HG02588 (cell line): ENCODE data around the gene APOB.

Experiments
- ATAC-seq: cut with Tn5 transposase; IDR thresholded peaks from one replicate; pipeline ENCODE4 v1.9.1; 2021; ENCODE audit warnings: mild to moderate bottlenecking, moderate library complexity; ENCODE audit not compliant: unreplicated experiment

The APOB gene, protein sequence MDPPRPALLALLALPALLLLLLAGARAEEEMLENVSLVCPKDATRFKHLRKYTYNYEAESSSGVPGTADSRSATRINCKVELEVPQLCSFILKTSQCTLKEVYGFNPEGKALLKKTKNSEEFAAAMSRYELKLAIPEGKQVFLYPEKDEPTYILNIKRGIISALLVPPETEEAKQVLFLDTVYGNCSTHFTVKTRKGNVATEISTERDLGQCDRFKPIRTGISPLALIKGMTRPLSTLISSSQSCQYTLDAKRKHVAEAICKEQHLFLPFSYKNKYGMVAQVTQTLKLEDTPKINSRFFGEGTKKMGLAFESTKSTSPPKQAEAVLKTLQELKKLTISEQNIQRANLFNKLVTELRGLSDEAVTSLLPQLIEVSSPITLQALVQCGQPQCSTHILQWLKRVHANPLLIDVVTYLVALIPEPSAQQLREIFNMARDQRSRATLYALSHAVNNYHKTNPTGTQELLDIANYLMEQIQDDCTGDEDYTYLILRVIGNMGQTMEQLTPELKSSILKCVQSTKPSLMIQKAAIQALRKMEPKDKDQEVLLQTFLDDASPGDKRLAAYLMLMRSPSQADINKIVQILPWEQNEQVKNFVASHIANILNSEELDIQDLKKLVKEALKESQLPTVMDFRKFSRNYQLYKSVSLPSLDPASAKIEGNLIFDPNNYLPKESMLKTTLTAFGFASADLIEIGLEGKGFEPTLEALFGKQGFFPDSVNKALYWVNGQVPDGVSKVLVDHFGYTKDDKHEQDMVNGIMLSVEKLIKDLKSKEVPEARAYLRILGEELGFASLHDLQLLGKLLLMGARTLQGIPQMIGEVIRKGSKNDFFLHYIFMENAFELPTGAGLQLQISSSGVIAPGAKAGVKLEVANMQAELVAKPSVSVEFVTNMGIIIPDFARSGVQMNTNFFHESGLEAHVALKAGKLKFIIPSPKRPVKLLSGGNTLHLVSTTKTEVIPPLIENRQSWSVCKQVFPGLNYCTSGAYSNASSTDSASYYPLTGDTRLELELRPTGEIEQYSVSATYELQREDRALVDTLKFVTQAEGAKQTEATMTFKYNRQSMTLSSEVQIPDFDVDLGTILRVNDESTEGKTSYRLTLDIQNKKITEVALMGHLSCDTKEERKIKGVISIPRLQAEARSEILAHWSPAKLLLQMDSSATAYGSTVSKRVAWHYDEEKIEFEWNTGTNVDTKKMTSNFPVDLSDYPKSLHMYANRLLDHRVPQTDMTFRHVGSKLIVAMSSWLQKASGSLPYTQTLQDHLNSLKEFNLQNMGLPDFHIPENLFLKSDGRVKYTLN (N-terminal part only)

DNA sequence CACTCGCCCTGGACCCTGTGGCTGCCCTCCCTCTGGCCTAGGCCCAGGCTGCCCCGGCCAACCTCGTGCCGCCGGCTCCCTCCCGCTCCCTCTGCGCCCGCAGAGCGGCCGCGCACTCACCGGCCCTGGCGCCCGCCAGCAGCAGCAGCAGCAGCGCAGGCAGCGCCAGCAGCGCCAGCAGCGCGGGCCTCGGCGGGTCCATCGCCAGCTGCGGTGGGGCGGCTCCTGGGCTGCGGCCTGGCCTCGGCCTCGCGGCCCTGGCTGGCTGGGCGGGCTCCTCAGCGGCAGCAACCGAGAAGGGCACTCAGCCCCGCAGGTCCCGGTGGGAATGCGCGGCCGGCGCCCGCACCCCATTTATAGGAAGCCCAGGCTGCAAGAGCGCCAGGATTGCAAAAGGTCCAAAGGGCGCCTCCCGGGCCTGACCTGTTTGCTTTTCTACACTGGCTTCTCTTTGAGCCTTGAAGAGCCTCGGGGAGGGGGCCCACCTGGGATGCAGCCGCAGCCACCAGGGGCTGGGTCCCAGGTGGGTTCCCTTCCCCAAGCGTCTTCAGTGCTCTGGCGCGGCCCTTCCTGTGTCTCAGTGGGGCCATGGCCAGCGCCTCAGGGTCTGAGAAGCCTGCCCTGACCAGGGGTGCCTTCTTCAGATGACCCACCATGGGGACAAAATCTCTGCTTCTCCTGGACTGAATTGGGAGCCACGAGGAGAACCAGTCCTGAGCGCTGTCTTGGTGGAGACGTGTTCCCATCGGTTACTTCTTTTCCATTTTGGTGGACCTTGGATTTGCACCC lies at the start of gene APOB:
Gene APOB, minus strand, starts transcription at position 330 of the 789 bp plus-strand sequence. Its CDS starts 128 bp downstream, at position 202.
- no peak for ATAC-seq

DNA sequence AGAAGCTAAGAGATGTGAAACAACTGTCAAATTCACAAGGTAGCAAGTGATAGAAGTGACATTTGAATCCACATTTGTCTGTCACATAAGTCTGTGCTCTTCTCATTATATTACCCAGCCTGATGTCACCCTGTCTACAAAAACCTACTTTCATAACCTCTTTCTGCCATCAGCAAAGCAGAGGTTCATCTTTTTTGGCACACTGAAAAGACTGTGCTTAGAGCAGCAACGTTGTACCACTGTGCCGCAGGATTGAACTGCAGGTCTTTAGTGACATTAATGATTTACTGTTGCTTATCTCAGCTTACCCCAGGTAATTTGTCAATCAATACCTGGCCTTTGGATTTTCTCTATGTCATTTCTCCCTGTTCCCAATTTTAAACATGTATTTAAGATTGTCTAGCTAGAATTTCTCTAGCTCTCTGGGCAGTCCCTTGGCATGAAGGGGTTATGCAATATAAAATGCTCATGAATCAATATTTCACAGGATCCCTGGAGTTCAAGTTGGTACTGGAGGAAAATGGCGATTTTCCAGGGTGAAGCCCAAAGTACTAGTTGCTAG lies 48.5 kb upstream of the APOB start:
- ATAC-seq, result no peak

DNA sequence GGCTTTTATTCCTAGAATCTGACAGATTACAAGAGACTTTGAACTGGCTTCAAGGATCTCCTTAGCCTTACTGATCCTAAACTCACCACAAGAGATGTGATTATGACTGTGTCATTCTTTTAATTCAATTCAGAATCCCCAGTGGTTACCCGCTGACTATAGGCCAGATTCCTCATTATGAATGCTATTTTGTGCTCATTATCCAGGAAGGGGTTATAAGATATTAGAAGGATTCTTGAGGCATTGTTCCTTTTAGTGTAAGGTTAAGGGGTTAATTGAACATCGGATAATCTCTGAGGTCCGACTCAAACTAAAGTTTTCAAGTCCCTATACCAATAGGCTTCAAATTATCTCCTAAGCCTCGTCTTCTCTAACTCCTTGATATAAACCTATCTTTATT lies 40.5 kb upstream of the APOB start:
- no peak for ATAC-seq

DNA sequence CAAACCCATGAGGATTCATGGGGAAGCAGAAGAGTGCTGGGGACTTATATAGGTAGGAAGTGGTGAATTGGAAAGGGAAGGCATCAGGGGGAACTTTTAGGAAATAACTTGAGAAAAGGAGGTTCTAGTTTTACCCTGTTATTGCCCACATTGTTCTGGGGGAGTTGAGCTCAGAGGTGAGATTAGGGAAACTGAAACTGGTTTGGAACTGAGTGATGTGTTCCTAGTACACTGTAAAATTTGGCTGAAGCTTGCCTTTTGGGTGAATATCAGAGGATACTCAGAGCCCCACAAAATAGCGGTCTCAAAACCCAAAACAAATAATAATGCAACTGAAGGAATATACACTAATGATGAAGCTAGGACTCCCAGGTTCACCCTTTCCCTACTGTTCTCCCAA lies 39.6 kb upstream of the APOB start:
- ATAC-seq, result no peak

DNA sequence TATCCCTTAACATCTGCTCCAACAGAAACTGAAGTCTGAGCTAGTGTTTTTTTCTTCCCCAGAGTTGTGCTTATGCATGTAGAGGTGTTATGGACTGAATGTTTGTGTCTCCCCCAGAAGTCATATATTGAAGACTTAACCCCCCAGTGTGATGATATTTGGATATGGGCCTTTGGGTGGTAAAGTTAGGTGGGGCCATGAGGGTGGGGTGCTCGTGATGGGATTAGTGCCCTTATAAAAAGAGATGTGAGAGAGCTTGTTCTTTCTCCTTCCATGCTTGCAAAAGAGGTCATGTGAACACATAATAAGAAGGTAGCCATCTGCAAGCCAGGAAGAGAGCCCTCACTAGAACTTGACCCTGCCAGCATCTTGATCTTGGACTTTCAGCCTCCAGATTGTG lies 34.4 kb upstream of the APOB start:
- no peak for ATAC-seq

DNA sequence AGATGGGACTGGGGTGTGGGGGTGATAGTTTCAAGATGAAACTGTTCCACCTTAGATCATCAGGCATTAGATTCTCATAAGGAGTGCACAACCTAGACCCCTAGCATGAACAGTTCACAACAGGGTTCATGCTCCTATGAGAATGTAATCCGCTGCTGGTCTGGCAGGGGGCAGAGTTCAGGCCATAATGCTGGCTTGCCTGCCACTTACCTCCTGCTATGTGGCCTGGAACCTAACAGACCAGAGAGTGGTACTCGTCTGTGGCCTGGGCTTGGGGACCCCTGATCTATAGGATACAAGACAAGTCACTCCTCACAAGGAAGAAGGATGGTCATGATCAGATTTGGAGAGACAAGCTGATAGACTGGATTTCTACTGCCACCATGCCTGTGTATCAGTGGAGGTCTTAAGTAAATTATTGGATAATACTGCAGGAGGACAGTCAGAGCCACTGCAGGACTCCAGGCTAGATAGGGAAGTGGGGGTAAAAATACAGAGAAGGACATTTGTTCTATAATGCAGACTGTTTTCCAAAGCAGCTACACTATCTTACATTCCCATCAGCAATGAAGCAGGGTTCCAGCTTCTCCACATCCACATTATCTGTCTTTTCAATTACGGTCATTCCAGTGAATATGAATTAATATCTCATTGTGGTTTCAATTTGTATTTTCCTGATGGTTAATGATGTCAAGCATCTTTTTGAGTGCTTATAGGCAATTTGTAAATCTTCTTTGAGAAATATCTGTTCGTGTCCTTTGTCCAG lies 28.8 kb upstream of the APOB start:
- no peak for ATAC-seq

DNA sequence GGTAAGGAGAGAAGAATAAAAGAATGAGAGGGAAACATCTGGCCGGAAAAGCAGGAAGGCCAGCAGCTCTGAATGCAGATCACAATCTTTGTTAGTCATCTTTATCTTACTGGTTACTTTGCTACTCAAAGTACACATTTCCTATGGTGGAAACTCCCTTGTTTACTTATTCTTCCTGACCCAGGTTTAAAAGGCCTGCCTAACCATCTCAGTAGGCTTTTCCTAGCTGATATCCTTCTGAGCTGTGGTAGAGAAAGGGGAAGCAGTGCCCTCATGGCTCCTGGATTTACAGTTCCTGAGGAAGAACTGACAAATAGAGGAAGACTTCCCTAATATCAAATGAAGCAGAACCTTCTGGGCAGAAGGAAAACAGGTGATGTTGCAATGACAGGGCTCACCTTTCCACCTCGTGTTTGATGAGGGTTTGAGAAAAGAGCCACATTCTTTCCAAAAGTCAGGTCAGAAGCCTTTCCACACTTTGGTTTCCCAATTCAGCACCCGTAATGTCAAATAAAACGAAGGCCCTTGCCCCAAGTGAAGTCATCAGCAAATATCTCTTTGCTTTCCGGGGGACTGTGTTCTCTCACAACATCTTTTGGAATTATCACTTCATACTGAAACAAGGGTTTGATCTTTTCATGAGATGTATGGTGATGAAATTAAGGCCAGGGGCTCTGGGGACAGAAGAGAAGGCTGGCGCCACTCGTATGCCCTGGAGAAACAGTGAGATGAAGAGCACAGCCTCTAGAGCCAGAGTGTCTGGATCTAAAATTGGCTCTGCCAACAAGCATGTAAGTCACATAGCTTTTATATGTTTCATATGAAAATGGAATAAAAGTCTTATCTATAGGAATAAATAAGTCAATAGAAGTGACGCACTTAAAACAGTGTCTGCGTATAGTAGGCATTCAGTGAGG lies 26.7 kb upstream of the APOB start:
- ATAC-seq, result no peak

DNA sequence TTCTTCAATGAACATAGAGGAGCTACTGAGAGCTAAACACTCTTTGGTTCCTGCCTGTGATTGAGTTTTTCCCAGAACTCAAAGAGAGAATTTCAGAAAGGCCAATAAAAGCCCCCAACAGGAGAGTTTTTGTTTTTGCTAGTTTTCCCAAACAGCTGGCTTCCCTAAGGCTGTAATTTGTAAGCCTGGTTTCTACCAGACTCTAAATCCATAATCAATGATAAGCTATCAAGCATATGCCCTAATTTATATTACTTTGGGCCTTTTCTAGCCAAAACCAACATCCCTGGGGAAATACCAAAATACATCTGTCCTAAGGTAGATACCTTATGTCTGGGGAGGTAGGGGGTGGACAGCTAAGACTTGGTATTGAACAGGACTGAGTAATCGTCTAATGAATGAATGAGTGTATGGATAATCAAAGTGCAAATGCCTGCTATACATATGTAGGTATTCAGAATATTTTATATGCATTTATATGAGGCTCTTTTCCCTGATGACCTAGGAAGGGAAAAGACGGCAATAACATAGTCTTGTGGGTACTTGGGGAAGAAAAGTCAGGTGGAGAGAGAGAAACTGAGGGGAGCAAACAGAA lies 26.0 kb upstream of the APOB start:
- no peak for ATAC-seq

DNA sequence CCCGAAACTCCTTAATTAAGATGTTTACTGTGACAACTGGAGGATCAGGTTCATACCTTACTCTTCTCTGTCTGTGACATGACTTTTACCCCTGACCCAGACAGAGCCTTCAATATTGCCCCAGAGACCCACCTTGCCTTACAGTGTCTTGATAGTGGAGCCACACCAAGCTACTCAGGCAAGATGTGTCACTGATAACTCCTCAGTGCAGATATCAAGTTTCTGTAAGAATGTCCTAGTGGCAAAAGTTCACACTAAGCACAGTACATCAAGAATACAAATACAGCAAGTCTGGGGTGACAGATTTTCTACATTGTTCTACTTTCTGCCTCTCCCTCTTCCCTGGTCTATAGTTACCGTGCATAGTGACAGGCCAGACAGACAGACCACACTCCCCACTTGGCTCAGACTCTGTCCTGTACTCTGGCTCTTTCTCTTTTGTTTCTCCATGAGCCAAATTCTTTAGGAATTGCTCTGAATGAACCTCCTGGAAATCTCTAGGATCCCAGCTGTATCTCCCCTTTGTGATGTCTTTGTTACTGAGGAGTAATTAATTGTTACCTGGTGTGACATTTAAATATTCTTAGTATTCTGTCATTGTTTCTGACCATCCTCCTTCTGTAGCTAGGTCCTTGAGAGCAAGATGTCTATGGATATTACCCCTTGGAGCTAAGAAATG lies 24.1 kb upstream of the APOB start:
- no peak for ATAC-seq

DNA sequence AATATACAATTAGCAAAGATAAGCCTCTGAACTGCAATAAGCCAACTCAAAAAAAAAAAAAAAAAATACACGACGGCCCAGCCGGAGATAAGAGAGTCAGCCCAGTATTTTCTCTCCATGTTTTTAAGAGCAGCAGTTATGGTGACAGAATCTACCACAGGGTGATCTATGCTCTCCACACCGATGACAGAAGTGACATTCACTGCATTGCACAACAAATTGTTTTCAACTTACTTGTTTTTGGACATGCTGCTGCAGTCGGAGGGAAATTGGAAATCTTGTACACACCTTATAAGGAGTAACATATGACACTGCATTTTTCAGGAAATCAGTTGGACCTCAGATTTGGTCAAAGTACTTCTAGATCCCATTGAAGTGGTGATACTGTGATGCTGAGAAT lies 23.3 kb upstream of the APOB start:
- ATAC-seq, result no peak

DNA sequence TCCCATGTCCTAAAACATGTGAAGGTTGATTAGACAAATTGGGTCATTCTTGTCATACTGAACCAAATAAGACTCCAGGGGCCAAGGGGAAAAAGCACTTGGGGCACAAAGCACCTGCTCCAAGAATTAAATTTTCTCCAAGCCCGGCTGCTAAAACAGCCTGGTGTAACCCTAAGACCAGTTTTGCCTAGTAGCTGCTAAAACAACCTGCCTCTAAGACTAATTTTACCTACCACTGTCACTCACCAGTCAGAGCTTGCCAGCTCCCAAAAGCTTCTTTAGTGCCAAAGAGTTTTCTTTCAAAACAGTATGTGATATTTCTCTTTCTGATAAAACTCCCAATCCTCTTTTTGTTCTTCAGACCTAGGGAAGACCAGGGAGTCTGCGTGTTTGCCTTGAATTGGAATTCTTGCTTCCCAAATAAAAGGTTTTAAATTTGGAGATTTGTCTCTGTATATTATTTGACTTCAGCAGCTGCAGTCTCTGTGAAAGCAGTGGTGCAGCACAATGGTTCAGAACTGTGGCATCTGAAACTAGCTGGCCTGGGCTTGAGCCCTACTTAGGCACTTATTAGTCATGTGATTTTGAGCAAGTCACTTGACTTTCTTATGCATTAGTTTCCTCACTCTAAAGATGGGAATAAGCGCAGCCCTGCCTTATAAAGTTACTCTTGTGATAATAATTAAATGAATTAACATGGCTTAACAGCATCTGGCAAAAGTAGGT lies 16.2 kb upstream of the APOB start:
- ATAC-seq, result no peak

DNA sequence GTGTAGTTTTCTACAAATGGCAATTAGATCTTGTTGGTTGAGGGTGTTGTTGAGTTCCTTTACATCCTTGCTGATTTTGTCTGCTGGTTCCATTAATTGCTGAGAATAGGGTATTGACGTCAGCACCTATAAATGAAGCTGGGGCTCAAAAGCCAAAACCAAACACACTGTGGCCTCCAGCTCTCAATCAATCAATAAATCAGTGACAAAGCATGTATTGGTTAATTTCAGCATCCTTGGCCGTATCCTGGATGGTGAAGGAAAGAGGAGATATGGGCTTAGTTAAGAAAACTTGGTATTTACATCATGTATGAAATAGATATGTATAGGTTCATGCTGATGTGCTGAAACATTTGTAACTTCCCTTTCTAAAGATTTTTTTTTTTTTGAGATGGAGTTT lies 13.2 kb upstream of the APOB start:
- no peak for ATAC-seq

DNA sequence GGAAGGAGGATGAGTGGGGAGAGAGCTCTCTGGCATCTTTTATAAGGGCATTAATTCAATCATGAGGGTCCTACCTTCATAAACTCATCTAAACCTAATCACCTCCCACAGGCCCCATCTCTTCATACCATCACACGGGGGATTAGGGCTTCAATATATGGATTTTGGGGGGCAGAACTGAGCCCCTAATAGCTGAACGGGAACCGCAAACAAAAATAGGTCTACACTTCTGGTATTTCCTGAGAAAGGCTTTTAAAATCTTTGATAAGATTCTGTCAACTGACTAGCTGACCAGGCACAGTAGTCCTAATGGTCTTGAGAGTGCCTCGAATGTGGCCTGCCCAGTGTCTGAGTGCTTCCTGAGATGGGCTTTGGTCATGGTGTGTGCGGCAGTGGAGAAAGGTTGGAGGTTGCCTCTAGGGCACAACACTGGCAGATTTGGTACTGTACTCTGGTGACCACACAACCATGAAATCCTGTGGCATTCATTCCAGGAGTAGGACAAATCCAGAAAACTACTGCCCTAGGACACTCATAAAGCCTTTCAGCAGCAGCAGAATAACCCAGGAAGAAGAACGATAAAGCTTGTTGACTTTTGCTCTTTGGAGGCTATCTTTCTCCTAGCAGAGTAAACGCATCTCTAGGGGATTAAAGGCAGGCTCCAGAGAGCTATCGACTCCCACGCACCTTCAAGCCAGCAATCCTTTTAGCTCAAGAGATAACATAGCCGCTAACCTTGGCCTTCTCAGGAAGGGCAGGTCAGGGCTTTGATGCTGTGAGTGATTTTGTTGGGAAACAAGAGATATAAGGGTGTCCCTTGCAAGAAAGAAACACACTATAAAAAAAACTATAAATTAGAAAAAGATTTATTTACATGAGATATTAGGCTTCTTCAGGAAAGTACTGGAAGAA lies 12.3 kb upstream of the APOB start:
- ATAC-seq, result no peak

DNA sequence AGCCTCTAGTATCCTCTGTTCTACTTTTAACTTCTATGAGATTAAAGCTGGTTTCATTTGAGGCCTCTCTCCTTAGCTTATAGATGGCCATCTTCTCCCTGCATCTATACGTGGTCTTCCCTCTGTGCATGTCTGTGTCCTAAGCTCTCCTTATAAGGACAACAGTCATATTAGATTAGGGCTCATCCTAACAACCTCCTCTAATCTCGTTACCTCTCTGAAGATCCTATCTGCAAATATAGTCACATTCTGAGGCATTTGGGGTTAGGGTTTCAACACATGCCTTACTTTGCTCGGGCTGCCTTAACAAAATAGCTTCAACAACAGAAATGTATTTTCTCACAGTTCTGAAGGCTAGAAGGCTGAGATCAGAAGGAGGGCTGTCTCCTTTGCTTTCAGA lies 11.6 kb upstream of the APOB start:
- ATAC-seq, result no peak

DNA sequence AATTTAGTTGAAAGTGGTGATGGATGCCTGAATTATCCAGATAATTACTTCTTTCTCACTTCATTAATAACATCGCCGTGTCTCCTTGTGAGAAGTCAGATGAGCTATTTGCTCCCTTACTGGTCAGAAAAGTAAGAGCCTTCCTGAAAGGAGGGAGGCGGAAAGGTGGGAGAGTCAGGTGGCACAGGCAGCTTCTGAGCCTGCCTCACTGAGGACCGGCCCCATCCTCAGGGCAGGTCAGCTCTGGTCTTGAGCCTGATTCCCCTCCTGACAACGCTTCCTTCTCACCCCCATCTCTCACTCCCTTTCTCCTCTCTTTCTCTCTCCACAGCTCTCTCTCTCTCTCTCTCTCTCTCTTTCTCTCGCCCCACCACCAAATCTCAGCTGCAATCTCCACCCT lies 10.1 kb upstream of the APOB start:
- ATAC-seq, result no peak

DNA sequence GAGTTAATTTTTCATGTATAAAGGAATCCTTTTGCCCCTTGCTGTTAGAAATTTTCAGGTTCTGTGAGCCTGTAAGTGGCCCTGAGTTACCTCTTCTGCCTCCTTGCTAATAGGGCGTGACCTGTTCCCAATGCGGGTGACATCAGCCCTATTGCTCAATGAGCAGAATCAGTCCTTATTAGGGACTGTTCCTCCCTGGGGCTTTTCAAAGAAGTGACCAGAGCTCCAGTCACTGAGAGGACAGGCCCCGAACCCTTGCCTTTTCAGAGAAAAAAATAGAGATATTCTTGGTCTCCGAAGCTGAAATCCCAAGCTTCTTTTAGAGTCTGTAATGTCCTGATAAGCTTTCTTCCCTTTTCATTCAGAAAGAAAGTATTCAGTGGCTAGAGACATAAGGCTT lies 8.2 kb upstream of the APOB start:
- no peak for ATAC-seq
